ENCODE results near the gene DELE1.

DNA sequence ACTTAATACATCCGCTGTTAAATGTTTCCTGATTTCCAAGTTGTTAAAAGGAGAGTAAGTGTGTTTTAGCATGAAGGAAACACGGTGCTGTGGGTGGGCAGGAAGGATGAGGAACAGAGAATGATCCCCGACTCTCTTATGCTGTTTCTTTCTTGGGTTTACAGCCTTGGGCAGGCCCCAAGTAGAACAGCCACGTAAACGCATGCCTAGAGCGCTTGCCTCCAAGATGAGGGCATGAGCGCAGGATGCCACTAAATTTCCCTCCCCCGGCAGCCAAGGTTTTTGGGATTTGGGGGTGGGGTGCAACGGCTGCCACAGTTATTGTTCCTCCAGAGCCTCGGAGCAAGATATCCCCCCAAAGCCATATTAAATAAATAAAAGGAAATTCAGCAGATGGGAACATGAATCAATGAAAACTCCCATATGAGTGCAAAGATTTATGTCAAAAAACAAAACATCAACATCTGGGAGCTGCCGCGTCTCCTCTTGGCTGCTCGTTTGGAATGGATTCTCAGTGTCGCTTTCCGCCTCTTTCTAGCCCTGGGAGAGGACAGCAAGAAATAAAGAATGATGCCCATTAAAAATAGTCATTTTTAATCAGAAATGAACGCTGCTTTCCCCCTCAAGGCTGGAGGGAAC lies 10.0 kb upstream of the DELE1 start:
- TF ChIP-seq, protein P1, sequence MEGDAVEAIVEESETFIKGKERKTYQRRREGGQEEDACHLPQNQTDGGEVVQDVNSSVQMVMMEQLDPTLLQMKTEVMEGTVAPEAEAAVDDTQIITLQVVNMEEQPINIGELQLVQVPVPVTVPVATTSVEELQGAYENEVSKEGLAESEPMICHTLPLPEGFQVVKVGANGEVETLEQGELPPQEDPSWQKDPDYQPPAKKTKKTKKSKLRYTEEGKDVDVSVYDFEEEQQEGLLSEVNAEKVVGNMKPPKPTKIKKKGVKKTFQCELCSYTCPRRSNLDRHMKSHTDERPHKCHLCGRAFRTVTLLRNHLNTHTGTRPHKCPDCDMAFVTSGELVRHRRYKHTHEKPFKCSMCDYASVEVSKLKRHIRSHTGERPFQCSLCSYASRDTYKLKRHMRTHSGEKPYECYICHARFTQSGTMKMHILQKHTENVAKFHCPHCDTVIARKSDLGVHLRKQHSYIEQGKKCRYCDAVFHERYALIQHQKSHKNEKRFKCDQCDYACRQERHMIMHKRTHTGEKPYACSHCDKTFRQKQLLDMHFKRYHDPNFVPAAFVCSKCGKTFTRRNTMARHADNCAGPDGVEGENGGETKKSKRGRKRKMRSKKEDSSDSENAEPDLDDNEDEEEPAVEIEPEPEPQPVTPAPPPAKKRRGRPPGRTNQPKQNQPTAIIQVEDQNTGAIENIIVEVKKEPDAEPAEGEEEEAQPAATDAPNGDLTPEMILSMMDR (IDR thresholded peaks at IDR 0.05; ENCODE audit: borderline replicate concordance, extremely low read depth, low read length, poor library complexity, severe bottlenecking): no peak
- no peak for TF ChIP-seq EZH2 (IDR thresholded peaks at IDR 0.05; ENCODE audit: borderline replicate concordance, low read depth, low read length, severe bottlenecking)
